ENCODE results near the gene ORM1. TPM values are rescaled to one million over a fixed set of nuclear protein-coding genes. Genes with fewer than 3 reads are reported as not detected.
A peak's percentile ranks its signal among the peaks of the same experiment; 100 is the strongest.

The ORM1 gene
- total RNA-seq, 1 experiment from 2014 or later, result 4.4 TPM

DNA sequence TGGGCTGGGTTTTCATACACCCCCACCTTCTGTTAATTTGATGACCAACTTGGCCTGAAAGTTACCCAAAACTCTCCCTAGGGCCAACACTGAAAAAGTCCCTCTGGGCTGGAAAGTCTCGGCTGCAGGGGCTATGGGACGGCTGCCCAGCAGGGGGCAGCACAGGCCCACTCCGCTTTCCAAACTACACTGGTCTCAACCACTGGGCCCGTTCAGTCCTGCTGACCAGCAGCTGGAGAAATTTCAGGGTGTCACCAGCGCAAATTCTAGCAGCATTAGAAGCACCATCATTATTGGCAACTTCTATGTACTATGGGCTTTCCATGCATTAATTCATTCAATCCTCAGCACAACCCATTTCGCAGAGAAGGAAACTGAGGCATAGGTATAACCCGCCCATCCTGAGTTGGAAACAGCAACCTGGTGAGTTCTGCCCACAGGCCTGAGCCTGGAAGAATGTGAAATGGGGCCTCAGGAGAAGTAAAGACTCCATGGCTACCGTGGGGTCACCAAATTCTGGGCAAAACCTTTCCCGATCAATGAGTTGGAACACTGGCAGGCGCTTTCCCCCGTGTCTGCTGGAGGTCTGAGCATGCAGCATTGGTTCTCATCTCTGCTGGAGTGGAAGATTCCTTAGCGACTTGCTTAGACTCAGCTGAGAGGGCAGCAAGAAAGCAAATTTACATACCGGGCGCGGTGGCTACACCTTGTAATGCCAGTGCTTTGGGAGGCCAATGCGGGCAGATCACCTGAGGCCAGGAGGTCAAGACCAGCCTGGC is 16.4 kb downstream of the ORM1 start:
- no peak overlapping the region for H2BK15ac ChIP-seq (ENCODE audit: low read depth, low read length)
- H3K27ac ChIP-seq (ENCODE audit: insufficient read length, low read depth, low read length), result no peak overlapping the region
- no peak overlapping the region for H3T11ph ChIP-seq (ENCODE audit: low read length)
- no peak overlapping the region for H3K14ac ChIP-seq (ENCODE audit: insufficient read depth, low read length)
- no peak overlapping the region for H3K4me3 Mint-ChIP-seq
- H3K27me3 ChIP-seq (ENCODE audit: insufficient read depth, low read length), result no peaks in the 10 kb centered on the region
- H3K4ac ChIP-seq (ENCODE audit: low read depth, low read length), result no peak overlapping the region
- peak; percentile 71 for DNase-seq
- no peaks in the 10 kb centered on the region for H3K4me1 Mint-ChIP-seq
- no peak overlapping the region for H4K91ac ChIP-seq (ENCODE audit: insufficient read length, low read depth, low read length)
- H3K4me2 ChIP-seq (ENCODE audit: insufficient read depth, insufficient read length, low read length), result no peak overlapping the region
- no peak overlapping the region for H4K5ac ChIP-seq (ENCODE audit: insufficient read length, low read depth, low read length)
- no peak overlapping the region for H2BK12ac ChIP-seq (ENCODE audit: insufficient read length, low read depth, low read length)
- no peaks in the 10 kb centered on the region; a peak in 1 of 5 replicates for H3K9me3 Mint-ChIP-seq
- H3K4me1 ChIP-seq (ENCODE audit: insufficient read depth, low read length), result no peaks in the 10 kb centered on the region
- H2BK120ac ChIP-seq (ENCODE audit: low read depth, low read length, poor library complexity, severe bottlenecking), result no peak overlapping the region
- H4K20me1 ChIP-seq (ENCODE audit: control insufficient read depth, insufficient read depth, insufficient read length), result no peaks in the 10 kb centered on the region
- no peaks in the 10 kb centered on the region for H3K23me2 ChIP-seq (ENCODE audit: insufficient read length, low read depth, low read length, poor library complexity, severe bottlenecking)
- no peaks in the 10 kb centered on the region; the same call in 1 of the 2 replicates for H3K27me3 Mint-ChIP-seq (ENCODE audit: low read depth)
- no peak overlapping the region for H2BK20ac ChIP-seq (ENCODE audit: low read depth, low read length, poor library complexity, severe bottlenecking)
- H3K27ac Mint-ChIP-seq, result no peak overlapping the region
- H3K23ac ChIP-seq (ENCODE audit: insufficient read length, low read depth, low read length), result no peak overlapping the region
- H4K8ac ChIP-seq (replicated peaks; ENCODE audit: insufficient read length, low read depth, low read length), result no peak overlapping the region
- TF ChIP-seq, protein P1, sequence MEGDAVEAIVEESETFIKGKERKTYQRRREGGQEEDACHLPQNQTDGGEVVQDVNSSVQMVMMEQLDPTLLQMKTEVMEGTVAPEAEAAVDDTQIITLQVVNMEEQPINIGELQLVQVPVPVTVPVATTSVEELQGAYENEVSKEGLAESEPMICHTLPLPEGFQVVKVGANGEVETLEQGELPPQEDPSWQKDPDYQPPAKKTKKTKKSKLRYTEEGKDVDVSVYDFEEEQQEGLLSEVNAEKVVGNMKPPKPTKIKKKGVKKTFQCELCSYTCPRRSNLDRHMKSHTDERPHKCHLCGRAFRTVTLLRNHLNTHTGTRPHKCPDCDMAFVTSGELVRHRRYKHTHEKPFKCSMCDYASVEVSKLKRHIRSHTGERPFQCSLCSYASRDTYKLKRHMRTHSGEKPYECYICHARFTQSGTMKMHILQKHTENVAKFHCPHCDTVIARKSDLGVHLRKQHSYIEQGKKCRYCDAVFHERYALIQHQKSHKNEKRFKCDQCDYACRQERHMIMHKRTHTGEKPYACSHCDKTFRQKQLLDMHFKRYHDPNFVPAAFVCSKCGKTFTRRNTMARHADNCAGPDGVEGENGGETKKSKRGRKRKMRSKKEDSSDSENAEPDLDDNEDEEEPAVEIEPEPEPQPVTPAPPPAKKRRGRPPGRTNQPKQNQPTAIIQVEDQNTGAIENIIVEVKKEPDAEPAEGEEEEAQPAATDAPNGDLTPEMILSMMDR (conservative IDR thresholded peaks at IDR 0.05), result peak; percentile 90
- no peaks in the 10 kb centered on the region for H3K79me1 ChIP-seq (ENCODE audit: insufficient read depth, low read depth, low read length, poor library complexity, severe bottlenecking)
- no peaks in the 10 kb centered on the region for H3K9me3 ChIP-seq (ENCODE audit: control insufficient read depth, low read depth, low read length)
- peaks cover 45 to 74% (median 64%) of the 10 kb centered on the region in 3 experiments for H3K36me3 Mint-ChIP-seq (ENCODE audit: insufficient read depth in 1 of 3, low read depth in 3 of 3)
- H3K18ac ChIP-seq (ENCODE audit: insufficient read length, low read depth, low read length), result no peak overlapping the region
- H3K9ac ChIP-seq (ENCODE audit: extremely low read depth, insufficient read length, low read length), result no peak overlapping the region
- no peaks in the 10 kb centered on the region for H3K79me2 ChIP-seq (ENCODE audit: insufficient read depth, low read length)
- no peak overlapping the region for H3K56ac ChIP-seq (ENCODE audit: insufficient read length, low read depth, low read length)
- no peak overlapping the region for H2AK5ac ChIP-seq (ENCODE audit: insufficient read length, low read length)
- H2AFZ ChIP-seq (ENCODE audit: low read length), result no peak overlapping the region
- H2BK5ac ChIP-seq (ENCODE audit: insufficient read length, low read length), result no peak overlapping the region
- no CpG with 5 or more reads among the region's 16 CpGs for whole genome bisulfite sequencing (ENCODE audit: extremely low coverage, insufficient read length, low lambda C conversion rate)
